Measurements from ENCODE around the gene SLC9B1. TPM values are rescaled to one million over a fixed set of nuclear protein-coding genes. Genes with fewer than 3 reads are reported as not detected.

The SLC9B1 gene
- total and polyA plus RNA-seq, 3 donors from 2014 or later = 23.4 to 108 (median 27.2) TPM

GRCh38 chr4:103044183-103044582 lies 24.7 kb upstream of the SLC9B1 start:
- no peaks in the 10 kb centered on the region for H3K27me3 ChIP-seq
- DNase-seq = no peak
- intact Hi-C loops (cut with DNase I; ENCODE audit: low total_unique reads) = no loop called here
- no peaks in the 10 kb centered on the region for H3K4me1 ChIP-seq
- H3K36me3 ChIP-seq (ENCODE audit: low read depth, missing control alignments) = no peaks in the 10 kb centered on the region
- WGBS, 2 donors = 86 to 90% methylated on average over 2 of the region's 2 CpGs
- TF ChIP-seq POLR2A (IDR thresholded peaks at IDR 0.05) = no peak
- TF ChIP-seq CTCF (IDR thresholded peaks at IDR 0.05) = no peak
- no peaks in the 10 kb centered on the region for H3K9me3 ChIP-seq
- no peak overlapping the region for H3K4me3 ChIP-seq
- no peak overlapping the region for H3K27ac ChIP-seq

GRCh38 chr4:103036169-103036568 lies 16.7 kb upstream of the SLC9B1 start:
- no peak overlapping the region for H3K27ac ChIP-seq
- H3K36me3 ChIP-seq (ENCODE audit: low read depth, missing control alignments) = no peaks in the 10 kb centered on the region
- no peak overlapping the region for H3K4me3 ChIP-seq
- H3K4me1 ChIP-seq = no peaks in the 10 kb centered on the region
- intact Hi-C loops (cut with DNase I; ENCODE audit: low total_unique reads) = no loop called here
- H3K9me3 ChIP-seq = no peaks in the 10 kb centered on the region
- 88 to 94% methylated on average over 2 of the region's 2 CpGs for WGBS, 2 donors
- DNase-seq = no peak
- no peak for TF ChIP-seq CTCF (IDR thresholded peaks at IDR 0.05)
- TF ChIP-seq POLR2A (IDR thresholded peaks at IDR 0.05) = no peak
- H3K27me3 ChIP-seq = no peaks in the 10 kb centered on the region

GRCh38 chr4:103032574-103032973 lies 13.1 kb upstream of the SLC9B1 start:
- no peak for TF ChIP-seq POLR2A (IDR thresholded peaks at IDR 0.05)
- TF ChIP-seq CTCF (IDR thresholded peaks at IDR 0.05) = peak in 1 of 3 experiments; percentile 19
- Histone ChIP-seq H3K27ac (no peak overlapping the region), H3K4me1 (no peaks in the 10 kb centered on the region), H3K4me3 (no peak overlapping the region), H3K36me3 (ENCODE audit: low read depth, missing control alignments) (no peaks in the 10 kb centered on the region), H3K9me3 (no peaks in the 10 kb centered on the region), H3K27me3 (no peaks in the 10 kb centered on the region)
- WGBS, 2 donors = 45 to 72% methylated on average over 2 of the region's 2 CpGs
- DNase-seq = peak; percentile 48
- intact Hi-C loops (cut with DNase I; ENCODE audit: low total_unique reads) = no loop called here

- no peaks in the 10 kb centered on the region for H3K27me3 ChIP-seq
- WGBS, 2 donors = 90 to 97% methylated on average over 3 of the region's 3 CpGs
- no peak for DNase-seq
- intact Hi-C loops (cut with DNase I; ENCODE audit: low total_unique reads) = no loop called here
- no peak overlapping the region for H3K4me3 ChIP-seq
- H3K4me1 ChIP-seq = no peaks in the 10 kb centered on the region
- no peaks in the 10 kb centered on the region for H3K9me3 ChIP-seq
- no peaks in the 10 kb centered on the region for H3K36me3 ChIP-seq (ENCODE audit: low read depth, missing control alignments)
- no peak overlapping the region for H3K27ac ChIP-seq
- TF ChIP-seq CTCF (IDR thresholded peaks at IDR 0.05) = no peak
- TF ChIP-seq POLR2A (IDR thresholded peaks at IDR 0.05) = no peak
These were observed 11.3 kb upstream of the SLC9B1 start for GRCh38 chr4:103030791-103031190.

GRCh38 chr4:103029300-103029699 lies 9.8 kb upstream of the SLC9B1 start:
- no peak overlapping the region for H3K4me3 ChIP-seq
- H3K27me3 ChIP-seq = no peaks in the 10 kb centered on the region
- DNase-seq = no peak
- no peak overlapping the region for H3K27ac ChIP-seq
- TF ChIP-seq CTCF (IDR thresholded peaks at IDR 0.05) (no peak), POLR2A (IDR thresholded peaks at IDR 0.05) (no peak)
- no peaks in the 10 kb centered on the region for H3K9me3 ChIP-seq
- 85 to 89% methylated on average over 1 of the region's 1 CpG for WGBS, 2 donors
- no peaks in the 10 kb centered on the region for H3K36me3 ChIP-seq (ENCODE audit: low read depth, missing control alignments)
- intact Hi-C loops (cut with DNase I; ENCODE audit: low total_unique reads) = no loop called here
- H3K4me1 ChIP-seq = no peaks in the 10 kb centered on the region

Data from testis (tissue), 3 donors.